ENCODE results near the gene CNIH4. TPM values are rescaled to one million over a fixed set of nuclear protein-coding genes. Genes with fewer than 3 reads are reported as not detected.
"Not testable (repeated sequence)": the region's sequence is repeated elsewhere in the genome, so short reads cannot be mapped to it uniquely, and the experiment has no call there.

Gene CNIH4
- total RNA-seq, 1 donor from 2014 or later: 77.0 TPM

DNA sequence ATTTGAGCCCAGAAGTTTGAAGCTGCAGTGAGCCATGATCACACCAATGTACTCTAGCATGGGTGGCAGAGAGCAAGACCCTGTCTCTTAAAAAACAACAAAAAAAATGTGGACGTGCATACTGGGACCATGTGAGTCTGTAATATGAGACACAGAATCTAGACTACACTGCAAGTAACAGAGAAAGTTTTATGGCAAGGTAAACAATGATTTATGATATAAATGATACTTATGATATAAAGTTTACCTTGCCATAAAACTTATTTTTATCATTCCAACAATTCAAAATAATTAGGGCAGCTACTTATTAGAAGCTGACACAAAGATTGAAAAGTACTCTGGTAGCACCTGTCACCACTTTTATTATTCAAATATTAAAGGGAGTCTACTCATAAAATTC, 43.2 kb downstream of the CNIH4 start:
- DNase-seq (ENCODE audit: low read depth): no peak

DNA sequence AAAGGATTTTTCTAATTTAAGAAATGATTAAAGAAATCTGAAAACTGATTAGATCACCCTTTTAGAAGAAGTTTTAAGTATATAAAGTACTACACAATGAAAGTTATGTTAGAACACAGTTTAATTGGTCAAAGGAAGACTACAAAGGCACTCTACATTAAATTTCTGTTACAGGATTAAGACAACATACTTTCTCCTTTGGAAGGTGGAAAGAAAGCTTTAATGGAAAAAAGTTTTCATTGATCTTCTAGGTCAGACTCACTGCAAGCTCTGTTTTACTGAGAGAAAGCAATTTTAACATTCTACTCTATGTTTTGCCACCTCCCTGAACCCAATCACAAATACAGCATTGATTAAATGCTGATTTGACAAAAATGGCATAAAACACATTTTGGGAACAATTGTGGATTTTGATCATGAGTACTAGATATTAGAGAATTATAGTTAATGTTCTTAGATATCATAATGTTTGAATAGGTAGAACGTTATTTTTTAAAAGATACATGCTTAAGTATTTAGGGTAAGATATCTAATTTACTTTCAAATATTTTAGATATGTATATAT, 45.9 kb downstream of the CNIH4 start:
- DNase-seq (ENCODE audit: low read depth): no peak

DNA sequence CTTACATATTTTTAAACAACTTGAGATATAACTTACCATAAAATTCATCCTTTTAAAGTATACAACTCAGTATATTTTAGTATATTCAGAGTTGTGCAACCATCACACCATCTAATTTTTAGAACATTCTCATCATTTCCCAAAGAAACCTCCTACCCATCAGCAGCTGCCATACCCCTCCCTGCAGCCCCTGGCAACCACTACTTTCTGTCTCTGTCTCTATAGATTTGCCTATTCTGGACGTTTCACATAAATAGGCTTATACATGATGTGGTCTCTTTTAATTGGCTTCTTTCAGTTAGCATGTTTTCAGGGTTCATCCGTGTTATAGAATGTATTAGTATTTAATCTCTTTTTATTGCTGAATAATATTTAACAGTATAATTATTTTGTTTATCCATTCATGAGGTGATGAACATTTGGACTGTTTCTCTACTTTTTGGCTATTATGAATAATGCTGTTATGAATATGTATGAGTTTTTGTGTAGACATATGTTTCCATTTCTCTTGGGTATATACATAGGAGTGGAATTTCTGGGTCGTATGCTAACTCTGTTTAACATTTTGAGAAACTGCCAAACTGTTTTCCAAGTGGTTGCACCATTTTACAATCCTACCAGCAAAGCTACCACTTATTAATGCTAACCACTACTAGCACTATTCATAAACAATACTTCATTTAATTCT, 48.4 kb downstream of the CNIH4 start:
- no peak for DNase-seq (ENCODE audit: low read depth)

DNA sequence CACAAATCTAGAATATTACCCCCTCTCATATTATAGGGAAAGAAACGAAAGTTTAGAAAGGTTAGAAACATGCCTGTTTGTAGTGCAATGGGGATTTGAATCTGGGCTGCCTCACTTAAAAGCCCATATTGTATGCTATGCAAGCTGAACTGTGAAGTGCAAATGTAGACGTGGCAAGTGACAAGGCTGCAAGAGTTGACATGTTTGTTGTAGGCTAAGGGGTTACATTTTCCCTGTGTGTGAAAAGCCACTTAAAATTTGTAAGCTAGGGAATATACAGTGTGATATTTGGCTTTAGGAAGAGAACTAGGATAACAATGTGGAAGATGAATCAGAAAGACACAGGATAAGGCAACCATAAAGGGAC, 48.9 kb downstream of the CNIH4 start:
- DNase-seq (ENCODE audit: low read depth): no peak

DNA sequence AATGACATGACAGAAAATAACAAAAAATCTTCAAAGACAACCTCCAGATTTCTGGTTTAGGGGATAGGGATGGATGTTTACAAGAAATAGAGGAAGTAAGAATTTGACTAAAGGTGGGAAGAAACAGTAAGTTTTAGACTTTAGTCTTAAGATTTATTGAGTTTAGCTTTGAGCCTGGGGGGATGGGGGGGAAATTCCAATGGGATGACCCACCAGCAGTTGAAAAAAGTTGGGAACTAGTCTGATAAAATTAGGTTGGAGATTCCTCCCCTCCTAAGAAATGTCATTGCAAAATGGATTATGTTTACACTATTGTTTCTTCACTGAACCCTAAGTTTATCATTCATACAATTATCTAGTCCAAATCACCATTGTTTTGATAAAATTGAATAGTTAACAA, 49.5 kb downstream of the CNIH4 start:
- no peak for DNase-seq (ENCODE audit: low read depth)

DNA sequence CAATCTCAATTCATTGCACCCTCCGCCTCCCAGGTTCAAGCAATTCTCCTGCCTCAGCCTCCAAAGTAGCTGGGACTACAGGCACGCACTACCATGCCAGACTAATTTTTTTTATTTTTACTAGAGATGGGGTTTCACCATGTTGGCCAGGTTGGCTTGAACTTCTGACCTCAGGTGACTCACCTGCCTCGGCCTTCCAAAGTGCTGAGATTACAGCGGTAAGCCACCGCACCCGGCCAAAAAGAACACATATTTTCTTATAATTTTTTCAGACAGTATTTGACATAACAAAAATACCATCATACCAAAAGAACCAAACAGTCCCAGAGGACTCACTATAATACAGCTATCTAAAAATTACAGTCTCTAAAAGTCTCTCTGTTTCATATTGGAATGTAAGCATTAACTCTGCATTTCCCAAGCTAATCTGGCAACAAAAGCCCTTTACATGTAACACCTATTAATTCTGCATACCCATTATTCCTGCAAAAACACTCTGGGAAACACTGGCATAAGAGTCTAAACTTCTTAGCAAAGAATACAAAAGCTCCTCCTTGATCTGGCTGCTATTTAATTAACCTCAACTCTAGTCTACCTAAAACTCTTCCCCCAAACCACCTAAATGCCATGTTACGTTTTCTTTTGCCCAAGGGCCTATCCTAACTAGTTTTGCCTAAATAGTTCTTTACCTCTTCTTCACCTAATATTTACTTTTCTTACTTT, 51.1 kb downstream of the CNIH4 start:
- DNase-seq (ENCODE audit: low read depth): no peak

DNA sequence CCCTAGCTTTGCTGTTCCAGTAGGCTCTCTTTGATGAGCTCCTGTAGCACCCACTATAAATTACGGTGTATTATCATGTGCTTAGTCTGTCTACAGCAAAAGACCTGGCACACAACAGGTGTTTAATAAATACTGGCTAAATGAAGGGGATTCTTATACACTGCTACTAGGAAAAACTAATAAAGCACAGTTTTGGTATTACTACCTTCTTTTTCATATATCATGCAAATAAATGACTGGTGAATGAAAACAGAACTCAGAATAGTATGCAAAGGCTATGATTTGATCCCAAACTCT, 51.6 kb downstream of the CNIH4 start:
- DNase-seq (ENCODE audit: low read depth): no peak

DNA sequence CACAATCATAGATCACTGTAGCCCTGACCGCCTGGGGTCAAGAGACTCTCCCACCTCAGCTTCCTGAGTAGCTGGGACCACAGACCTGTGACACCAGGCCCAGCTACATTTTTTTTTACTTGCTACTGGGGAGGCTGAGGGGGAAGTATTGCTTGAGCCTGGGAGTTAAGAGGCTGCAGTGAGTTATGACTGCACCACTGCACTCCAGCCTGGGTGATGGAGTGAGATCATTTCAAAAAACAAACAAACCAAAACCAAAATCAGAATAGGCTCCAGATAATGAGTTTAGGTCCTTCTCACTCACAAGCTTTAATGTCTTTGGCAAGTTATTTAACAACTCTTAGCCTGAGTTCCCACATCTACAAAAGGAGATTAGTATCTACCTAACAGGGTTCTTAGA, 55.1 kb downstream of the CNIH4 start:
- no peak for DNase-seq (ENCODE audit: low read depth)

DNA sequence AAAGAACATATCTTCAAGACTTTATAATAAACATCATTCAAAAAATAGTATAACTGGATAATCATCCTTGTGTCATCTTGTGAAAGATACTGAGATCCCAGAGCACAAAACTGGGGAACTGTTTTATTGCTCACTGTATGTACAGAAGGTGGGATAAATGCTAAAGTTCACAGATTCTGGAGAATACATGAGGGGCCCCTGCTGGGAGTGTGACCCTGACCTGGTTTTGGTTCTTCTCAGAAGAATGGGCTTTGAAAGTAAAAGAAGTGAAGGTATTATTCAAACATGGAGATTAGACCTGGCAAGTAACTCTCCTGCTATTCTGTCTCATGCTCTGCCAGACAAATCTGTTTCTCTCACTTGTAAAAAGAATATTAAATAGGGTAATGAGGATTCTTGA, 63.4 kb downstream of the CNIH4 start:
- DNase-seq (ENCODE audit: low read depth): no peak

DNA sequence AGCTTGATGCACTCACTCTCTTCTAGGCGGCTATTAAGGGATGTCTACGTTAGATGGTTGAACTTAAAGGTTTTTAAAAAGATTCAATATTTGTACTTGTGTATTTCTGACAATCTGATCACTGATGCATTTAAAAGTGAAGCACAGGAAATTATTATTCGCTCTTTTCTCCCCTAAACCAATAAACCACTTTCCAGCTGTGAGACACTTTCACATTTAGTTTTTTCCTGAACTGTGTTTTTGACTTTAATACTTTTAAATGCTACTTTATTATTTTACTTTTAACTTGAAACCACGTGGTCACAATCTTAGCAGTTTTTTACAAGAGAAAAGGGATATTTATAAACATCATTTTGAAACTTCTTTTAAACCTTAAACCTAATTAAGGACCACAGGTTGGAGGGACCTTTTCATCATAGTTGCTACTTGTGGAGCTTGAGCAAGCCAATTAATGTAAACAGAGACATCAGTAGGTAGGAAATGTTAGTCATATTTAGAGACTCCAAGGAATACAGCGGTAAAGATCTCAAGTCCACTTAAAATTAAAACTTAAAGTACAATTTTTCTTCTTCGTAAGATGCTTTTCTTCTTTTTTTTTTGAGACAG, 68.7 kb downstream of the CNIH4 start:
- no peak for DNase-seq (ENCODE audit: low read depth)

DNA sequence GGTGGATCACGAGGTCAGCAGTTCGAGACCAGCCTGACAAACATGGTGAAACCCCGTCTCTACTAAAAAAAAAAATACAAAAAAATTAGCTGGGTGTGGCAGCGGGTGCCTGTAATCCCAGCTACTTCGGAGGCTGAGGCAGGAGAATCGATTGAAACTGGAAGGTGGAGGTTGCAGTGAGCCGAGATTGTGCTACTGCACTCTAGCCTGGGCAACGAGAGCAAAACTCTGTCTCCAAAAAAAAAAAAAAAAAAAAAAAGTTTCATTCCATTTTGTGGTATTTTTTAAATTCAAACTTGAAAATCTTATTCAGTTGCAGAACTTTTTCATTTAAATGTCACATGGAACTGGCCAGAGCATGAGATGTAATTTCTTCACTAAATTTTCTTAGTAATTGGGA, 70.2 kb downstream of the CNIH4 start:
- DNase-seq (ENCODE audit: low read depth): not testable (repeated sequence)

DNA sequence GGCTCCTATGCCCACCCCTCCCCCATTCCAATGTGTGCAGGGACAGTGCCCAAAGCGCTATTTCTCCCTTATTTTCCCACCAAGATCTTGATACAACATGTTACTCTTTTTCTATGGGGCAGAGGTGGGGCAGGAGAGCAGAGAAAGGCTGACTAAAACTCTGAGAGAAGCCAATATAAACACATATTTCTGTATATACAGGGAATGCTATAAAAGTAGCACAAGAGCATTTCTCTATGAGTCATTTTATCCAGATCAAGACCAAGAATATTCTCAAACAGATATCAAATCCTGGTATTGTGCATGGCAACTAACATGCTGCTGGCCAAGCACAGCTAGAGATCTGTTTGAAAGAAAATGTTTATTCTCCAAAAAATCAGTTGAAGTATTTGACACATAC, 70.7 kb downstream of the CNIH4 start:
- peak; percentile 37 for DNase-seq (ENCODE audit: low read depth)

DNA sequence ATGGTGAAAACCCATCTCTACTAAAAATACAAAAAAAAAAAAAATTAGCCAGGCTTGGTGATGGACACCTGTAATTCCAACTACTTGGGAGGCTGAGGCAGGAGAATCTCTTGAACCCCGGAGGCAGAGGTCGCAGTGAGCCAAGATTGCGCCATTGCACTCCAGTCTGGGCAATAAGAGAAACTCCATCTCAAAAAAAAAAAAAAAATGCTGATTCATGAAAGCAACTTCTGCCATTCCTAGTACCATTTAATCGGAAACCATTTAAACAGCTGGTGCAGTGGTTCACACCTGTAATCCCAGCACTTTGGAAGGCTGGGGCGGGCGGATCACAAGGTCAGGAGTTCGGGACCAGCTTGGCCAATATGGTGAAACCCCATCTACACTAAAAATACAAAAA, 72.0 kb downstream of the CNIH4 start:
- not testable (repeated sequence) for DNase-seq (ENCODE audit: low read depth)

Other genes starting within 250 kb of the CNIH4 start
- gene FBXO28, start 242.8 kb upstream of the CNIH4 start, total RNA-seq: 59.5 and 83.0 TPM in 2 replicates
- gene DEGS1, start 173.6 kb upstream of the CNIH4 start, total RNA-seq: 157 and 261 TPM in 2 replicates
- gene NVL, start 26.7 kb upstream of the CNIH4 start, total RNA-seq: 32.1 and 33.3 TPM in 2 replicates
- 57.5 and 150 TPM in 2 replicates for gene WDR26, start 77.9 kb downstream of the CNIH4 start, total RNA-seq

All from renal cortical epithelial cell (primary cell).